ENCODE measurements around the gene FJX1. TPM values are rescaled to one million over a fixed set of nuclear protein-coding genes. Genes with fewer than 3 reads are reported as not detected.
A peak's percentile ranks its signal among the peaks of the same experiment; 100 is the strongest.

FJX1 gene
- 2.2 TPM for polyA plus RNA-seq (2012; ENCODE audit: missing spikeins)

- DNase-seq (ENCODE audit: insufficient read length) (peak; percentile 70), FAIRE-seq (no peak)
- TF ChIP-seq TAF1 (IDR thresholded peaks at IDR 0.05; ENCODE audit: borderline replicate concordance, low read depth, low read length), result no peak
- TF ChIP-seq POLR2AphosphoS5 (IDR thresholded peaks at IDR 0.05; ENCODE audit: low read depth, low read length), result no peak
- TF ChIP-seq POLR2A (IDR thresholded peaks at IDR 0.05; ENCODE audit: low read depth, low read length), result no peak
Measured at GRCh38 chr11:35617687-35618496, at the start of gene FJX1. Gene FJX1 (plus strand): TSS chr11:35618460. CDS start chr11:35618637, 177 bp downstream.

- DNase-seq (ENCODE audit: insufficient read length), result no peak
- FAIRE-seq, result no peak
- TF ChIP-seq POLR2AphosphoS5 (IDR thresholded peaks at IDR 0.05; ENCODE audit: low read depth, low read length), result no peak
Measured at GRCh38 chr11:35571696-35572095, 46.6 kb upstream of the FJX1 start.

- FAIRE-seq (no peak), DNase-seq (ENCODE audit: insufficient read length) (no peak)
- no peak for TF ChIP-seq TAF1 (IDR thresholded peaks at IDR 0.05; ENCODE audit: borderline replicate concordance, low read depth, low read length)
- TF ChIP-seq POLR2AphosphoS5 (IDR thresholded peaks at IDR 0.05; ENCODE audit: low read depth, low read length), result no peak
- no peak for TF ChIP-seq POLR2A (IDR thresholded peaks at IDR 0.05; ENCODE audit: low read depth, low read length)
Measured at GRCh38 chr11:35579557-35580396, 38.5 kb upstream of the FJX1 start.

- DNase-seq (ENCODE audit: insufficient read length) (no peak), FAIRE-seq (no peak)
- TF ChIP-seq POLR2A (IDR thresholded peaks at IDR 0.05; ENCODE audit: low read depth, low read length) (no peak), TAF1 (IDR thresholded peaks at IDR 0.05; ENCODE audit: borderline replicate concordance, low read depth, low read length) (no peak), POLR2AphosphoS5 (IDR thresholded peaks at IDR 0.05; ENCODE audit: low read depth, low read length) (no peak)
Measured at GRCh38 chr11:35580397-35580781, 37.9 kb upstream of the FJX1 start.

- DNase-seq (ENCODE audit: insufficient read length), result no peak
- TF ChIP-seq POLR2AphosphoS5 (IDR thresholded peaks at IDR 0.05; ENCODE audit: low read depth, low read length), result no peak
- no peak for TF ChIP-seq POLR2A (IDR thresholded peaks at IDR 0.05; ENCODE audit: low read depth, low read length)
- no peak for TF ChIP-seq TAF1 (IDR thresholded peaks at IDR 0.05; ENCODE audit: borderline replicate concordance, low read depth, low read length)
- FAIRE-seq, result no peak
Measured at GRCh38 chr11:35582033-35582432, 36.2 kb upstream of the FJX1 start.

GRCh38 chr11:35583126-35583525 lies 35.1 kb upstream of the FJX1 start:
- no peak for TF ChIP-seq TAF1 (IDR thresholded peaks at IDR 0.05; ENCODE audit: borderline replicate concordance, low read depth, low read length)
- no peak for DNase-seq (ENCODE audit: insufficient read length)

GRCh38 chr11:35583843-35584242 lies 34.4 kb upstream of the FJX1 start:
- FAIRE-seq, result no peak
- no peak for TF ChIP-seq POLR2AphosphoS5 (IDR thresholded peaks at IDR 0.05; ENCODE audit: low read depth, low read length)
- no peak for TF ChIP-seq TAF1 (IDR thresholded peaks at IDR 0.05; ENCODE audit: borderline replicate concordance, low read depth, low read length)
- no peak for TF ChIP-seq POLR2A (IDR thresholded peaks at IDR 0.05; ENCODE audit: low read depth, low read length)
- DNase-seq (ENCODE audit: insufficient read length), result no peak

More at GRCh38 chr11:35583126-35583525, 35.1 kb upstream of the FJX1 start:
- FAIRE-seq, result peak; percentile 5

GRCh38 chr11:35584321-35584720 lies 33.9 kb upstream of the FJX1 start:
- DNase-seq (ENCODE audit: insufficient read length) (no peak), FAIRE-seq (no peak)
- no peak for TF ChIP-seq POLR2AphosphoS5 (IDR thresholded peaks at IDR 0.05; ENCODE audit: low read depth, low read length)

- no peak for FAIRE-seq
Measured at GRCh38 chr11:35585416-35585815, 32.8 kb upstream of the FJX1 start.

GRCh38 chr11:35586222-35586621 lies 32.0 kb upstream of the FJX1 start:
- DNase-seq (ENCODE audit: insufficient read length) (no peak), FAIRE-seq (no peak)
- TF ChIP-seq TAF1 (IDR thresholded peaks at IDR 0.05; ENCODE audit: borderline replicate concordance, low read depth, low read length) (no peak), POLR2AphosphoS5 (IDR thresholded peaks at IDR 0.05; ENCODE audit: low read depth, low read length) (no peak), POLR2A (IDR thresholded peaks at IDR 0.05; ENCODE audit: low read depth, low read length) (no peak)

More at GRCh38 chr11:35585416-35585815, 32.8 kb upstream of the FJX1 start:
- TF ChIP-seq TAF1 (IDR thresholded peaks at IDR 0.05; ENCODE audit: borderline replicate concordance, low read depth, low read length) (no peak), POLR2AphosphoS5 (IDR thresholded peaks at IDR 0.05; ENCODE audit: low read depth, low read length) (no peak), POLR2A (IDR thresholded peaks at IDR 0.05; ENCODE audit: low read depth, low read length) (no peak)
- no peak for DNase-seq (ENCODE audit: insufficient read length)

- DNase-seq (ENCODE audit: insufficient read length) (no peak), FAIRE-seq (no peak)
- TF ChIP-seq POLR2A (IDR thresholded peaks at IDR 0.05; ENCODE audit: low read depth, low read length) (no peak), TAF1 (IDR thresholded peaks at IDR 0.05; ENCODE audit: borderline replicate concordance, low read depth, low read length) (no peak), POLR2AphosphoS5 (IDR thresholded peaks at IDR 0.05; ENCODE audit: low read depth, low read length) (no peak)
Measured at GRCh38 chr11:35587972-35588371, 30.3 kb upstream of the FJX1 start.

- FAIRE-seq (no peak), DNase-seq (ENCODE audit: insufficient read length) (no peak)
- TF ChIP-seq POLR2AphosphoS5 (IDR thresholded peaks at IDR 0.05; ENCODE audit: low read depth, low read length), result no peak
Measured at GRCh38 chr11:35588627-35589026, 29.6 kb upstream of the FJX1 start.

Measured in GM12892 (cell line).